GM20000 (cell line): Measurements from ENCODE around the gene AP3B1.
"Not testable (repeated sequence)": the region's sequence is repeated elsewhere in the genome, so short reads cannot be mapped to it uniquely, and the experiment has no call there.

Experiments used
- DNase-seq: peaks from one replicate; pipeline ENCODE4 v3.0.0; 2012; ENCODE audit warnings: low spot score
- CTCF ChIP-seq: IDR thresholded peaks from 2 replicates; pipeline ENCODE4 v1.5.1; 2012; ENCODE audit warnings: mild to moderate bottlenecking, control low read depth; ENCODE audit errors: extremely low read depth, missing control alignments

AP3B1 gene

GRCh38 chr5:78058625-78059024, 235.9 kb downstream of the AP3B1 start:
- no peak for TF ChIP-seq CTCF
- DNase-seq: no peak

GRCh38 chr5:78056901-78057514, 237.5 kb downstream of the AP3B1 start:
- no peak for DNase-seq
- TF ChIP-seq CTCF: no peak

GRCh38 chr5:78056053-78056452, 238.4 kb downstream of the AP3B1 start:
- no peak for TF ChIP-seq CTCF
- DNase-seq: no peak

- DNase-seq: no peak
- TF ChIP-seq CTCF: no peak
Observed at GRCh38 chr5:78050888-78051287, 243.6 kb downstream of the AP3B1 start.

- not testable (repeated sequence) for DNase-seq
Observed at GRCh38 chr5:78046823-78047222, 247.7 kb downstream of the AP3B1 start.

GRCh38 chr5:78046006-78046405, 248.5 kb downstream of the AP3B1 start:
- TF ChIP-seq CTCF: no peak
- no peak for DNase-seq

GRCh38 chr5:78041805-78042204, 252.7 kb downstream of the AP3B1 start:
- no peak for TF ChIP-seq CTCF
- no peak for DNase-seq

GRCh38 chr5:78025540-78025939, 269.0 kb downstream of the AP3B1 start:
- no peak for DNase-seq
- no peak for TF ChIP-seq CTCF
